Central memory CD4-positive, alpha-beta T cell (primary cell): Measurements from ENCODE around the gene SNAPC4.

ENCODE experiments used
- DNase-seq: peaks from one replicate; pipeline ENCODE4 v3.0.0; 2022

Gene SNAPC4

GRCh38 chr9:136392538-136393449 is 7.2 kb downstream of the SNAPC4 start:
- DNase-seq = no peak

- DNase-seq = no peak
Observed at GRCh38 chr9:136391737-136392537, 8.0 kb downstream of the SNAPC4 start.

GRCh38 chr9:136389396-136389795 is 10.6 kb downstream of the SNAPC4 start:
- no peak for DNase-seq

- no peak for DNase-seq
Observed at GRCh38 chr9:136387217-136387616, 12.8 kb downstream of the SNAPC4 start.

- no peak for DNase-seq
Observed at GRCh38 chr9:136386018-136386417, 14.0 kb downstream of the SNAPC4 start.

- peak; percentile 69 for DNase-seq
Observed at GRCh38 chr9:136385015-136385414, 15.0 kb downstream of the SNAPC4 start.

GRCh38 chr9:136383436-136383835 is 16.5 kb downstream of the SNAPC4 start:
- no peak for DNase-seq

- DNase-seq = no peak
Observed at GRCh38 chr9:136381966-136382513, 17.9 kb downstream of the SNAPC4 start.

- no peak for DNase-seq
Observed at GRCh38 chr9:136381311-136381710, 18.7 kb downstream of the SNAPC4 start.

- no peak for DNase-seq
Observed at GRCh38 chr9:136380381-136380780, 19.6 kb downstream of the SNAPC4 start.

GRCh38 chr9:136379891-136380290 is 20.1 kb downstream of the SNAPC4 start:
- DNase-seq = no peak

- DNase-seq = no peak
Observed at GRCh38 chr9:136379401-136379800, 20.6 kb downstream of the SNAPC4 start.

- DNase-seq = no peak
Observed at GRCh38 chr9:136379003-136379287, 21.0 kb downstream of the SNAPC4 start.

GRCh38 chr9:136378170-136379002 is 21.6 kb downstream of the SNAPC4 start:
- DNase-seq = no peak

- DNase-seq = no peak
Observed at GRCh38 chr9:136377341-136378169, 22.4 kb downstream of the SNAPC4 start.

GRCh38 chr9:136376457-136376856 is 23.5 kb downstream of the SNAPC4 start:
- no peak for DNase-seq

GRCh38 chr9:136375096-136375495 is 24.9 kb downstream of the SNAPC4 start:
- no peak for DNase-seq

GRCh38 chr9:136374183-136374575 is 25.8 kb downstream of the SNAPC4 start:
- DNase-seq = no peak

- DNase-seq = no peak
Observed at GRCh38 chr9:136373300-136374182, 26.4 kb downstream of the SNAPC4 start, which contains the start of gene CARD9. CARD9 (minus strand) TSS chr9:136373669; CDS start chr9:136372078, 1,591 bp downstream.

- no peak for DNase-seq
Observed at GRCh38 chr9:136372561-136373299, 27.2 kb downstream of the SNAPC4 start.
